Right atrium auricular region (tissue), 2 donors: ENCODE measurements around the gene OLFML2A. TPM values are rescaled to one million over a fixed set of nuclear protein-coding genes. Genes with fewer than 3 reads are reported as not detected.

Experiments used
- DNase-seq: peaks from one replicate; pipeline ENCODE4 v3.0.0-alpha.2; 2019; ENCODE audit warnings: low spot score
- H3K27ac ChIP-seq, 2 donors: fragments of 200-600 bp; sonication (generic); 1 replicate in 1 of 2; 2 replicates in 1 of 2; pipeline ENCODE4 v1.5.1; 2016 to 2019
- H3K27me3 ChIP-seq, 2 donors: fragments of 200-600 bp; sonication (generic); one replicate each; pipeline versions ENCODE4 v1.5.1 to v1.6.0; 2017 to 2019
- H3K36me3 ChIP-seq: fragments of 200-600 bp; sonication (generic); one replicate; pipeline ENCODE4 v1.5.1; 2016
- H3K4me1 ChIP-seq, 2 donors: fragments of 200-600 bp; sonication (generic); one replicate each; pipeline versions ENCODE4 v1.5.1 to v1.6.0; 2017 to 2019
- H3K4me3 ChIP-seq, 2 donors: fragments of 200-600 bp; sonication (generic); 1 replicate in 1 of 2; 2 replicates in 1 of 2; pipeline ENCODE4 v1.5.1; 2017 to 2019; ENCODE audit warnings: mild to moderate bottlenecking in 1 of 2, moderate library complexity in 1 of 2
- H3K9me3 ChIP-seq, 2 donors: fragments of 200-600 bp; sonication (generic); one replicate each; pipeline ENCODE4 v1.5.1; 2019
- total RNA-seq, 2 donors: library from RNA; depleted of rRNA; stranded (reverse); fragments of >200 nt; gene quantifications; one replicate each; pipeline ENCODE4 v1.1.0, GENCODE V29; 2016
- TF ChIP-seq, protein P1 (sequence below), 2 donors: fragments of 200-600 bp; sonication (generic); IDR thresholded peaks; one replicate each; pipeline ENCODE4 v1.5.1; 2019; ENCODE audit warnings: antibody characterized with exemption in 2 of 2

The OLFML2A gene
- total RNA-seq, 2 donors from 2014 or later, result 41.2 to 53.2 TPM

- Histone ChIP-seq H3K27ac (no peak overlapping the region), H3K4me3 (no peak overlapping the region), H3K27me3 (no peaks in the 10 kb centered on the region), H3K9me3 (no peaks in the 10 kb centered on the region), H3K4me1 (peaks cover 0 to 23% of the 10 kb centered on the region in 2 donors), H3K36me3 (peaks cover 34% of the 10 kb centered on the region)
- no peak for DNase-seq
- TF ChIP-seq, protein P1, sequence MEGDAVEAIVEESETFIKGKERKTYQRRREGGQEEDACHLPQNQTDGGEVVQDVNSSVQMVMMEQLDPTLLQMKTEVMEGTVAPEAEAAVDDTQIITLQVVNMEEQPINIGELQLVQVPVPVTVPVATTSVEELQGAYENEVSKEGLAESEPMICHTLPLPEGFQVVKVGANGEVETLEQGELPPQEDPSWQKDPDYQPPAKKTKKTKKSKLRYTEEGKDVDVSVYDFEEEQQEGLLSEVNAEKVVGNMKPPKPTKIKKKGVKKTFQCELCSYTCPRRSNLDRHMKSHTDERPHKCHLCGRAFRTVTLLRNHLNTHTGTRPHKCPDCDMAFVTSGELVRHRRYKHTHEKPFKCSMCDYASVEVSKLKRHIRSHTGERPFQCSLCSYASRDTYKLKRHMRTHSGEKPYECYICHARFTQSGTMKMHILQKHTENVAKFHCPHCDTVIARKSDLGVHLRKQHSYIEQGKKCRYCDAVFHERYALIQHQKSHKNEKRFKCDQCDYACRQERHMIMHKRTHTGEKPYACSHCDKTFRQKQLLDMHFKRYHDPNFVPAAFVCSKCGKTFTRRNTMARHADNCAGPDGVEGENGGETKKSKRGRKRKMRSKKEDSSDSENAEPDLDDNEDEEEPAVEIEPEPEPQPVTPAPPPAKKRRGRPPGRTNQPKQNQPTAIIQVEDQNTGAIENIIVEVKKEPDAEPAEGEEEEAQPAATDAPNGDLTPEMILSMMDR (IDR thresholded peaks at IDR 0.05), result no peak
Observed at GRCh38 chr9:124854822-124855221, 77.9 kb downstream of the OLFML2A start.

DNA sequence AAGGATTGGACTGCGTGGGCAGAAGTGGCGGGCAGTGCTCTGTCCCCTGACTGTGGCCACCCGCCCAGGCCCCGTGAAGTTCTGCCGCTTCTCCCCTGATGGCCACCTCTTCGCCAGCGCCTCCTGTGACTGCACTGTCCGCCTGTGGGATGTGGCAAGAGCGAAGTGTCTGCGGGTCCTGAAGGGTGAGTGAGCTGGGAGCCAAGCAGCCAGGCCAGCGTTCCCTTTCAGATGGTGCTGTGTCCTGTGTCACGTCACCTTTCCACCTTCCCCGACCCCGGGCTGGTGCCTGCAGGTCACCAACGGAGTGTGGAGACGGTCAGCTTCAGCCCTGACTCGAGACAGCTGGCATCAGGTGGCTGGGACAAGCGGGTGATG lies 78.6 kb downstream of the OLFML2A start:
- TF ChIP-seq, protein P1 (IDR thresholded peaks at IDR 0.05), result no peak
- no peaks in the 10 kb centered on the region for H3K27me3 ChIP-seq
- H3K4me1 ChIP-seq, result peaks cover 0 to 30% of the 10 kb centered on the region in 2 donors
- H3K27ac ChIP-seq, result no peak overlapping the region
- no peak for DNase-seq
- H3K4me3 ChIP-seq, result no peak overlapping the region
- H3K36me3 ChIP-seq, result peaks cover 41% of the 10 kb centered on the region
- H3K9me3 ChIP-seq, result no peaks in the 10 kb centered on the region

DNA sequence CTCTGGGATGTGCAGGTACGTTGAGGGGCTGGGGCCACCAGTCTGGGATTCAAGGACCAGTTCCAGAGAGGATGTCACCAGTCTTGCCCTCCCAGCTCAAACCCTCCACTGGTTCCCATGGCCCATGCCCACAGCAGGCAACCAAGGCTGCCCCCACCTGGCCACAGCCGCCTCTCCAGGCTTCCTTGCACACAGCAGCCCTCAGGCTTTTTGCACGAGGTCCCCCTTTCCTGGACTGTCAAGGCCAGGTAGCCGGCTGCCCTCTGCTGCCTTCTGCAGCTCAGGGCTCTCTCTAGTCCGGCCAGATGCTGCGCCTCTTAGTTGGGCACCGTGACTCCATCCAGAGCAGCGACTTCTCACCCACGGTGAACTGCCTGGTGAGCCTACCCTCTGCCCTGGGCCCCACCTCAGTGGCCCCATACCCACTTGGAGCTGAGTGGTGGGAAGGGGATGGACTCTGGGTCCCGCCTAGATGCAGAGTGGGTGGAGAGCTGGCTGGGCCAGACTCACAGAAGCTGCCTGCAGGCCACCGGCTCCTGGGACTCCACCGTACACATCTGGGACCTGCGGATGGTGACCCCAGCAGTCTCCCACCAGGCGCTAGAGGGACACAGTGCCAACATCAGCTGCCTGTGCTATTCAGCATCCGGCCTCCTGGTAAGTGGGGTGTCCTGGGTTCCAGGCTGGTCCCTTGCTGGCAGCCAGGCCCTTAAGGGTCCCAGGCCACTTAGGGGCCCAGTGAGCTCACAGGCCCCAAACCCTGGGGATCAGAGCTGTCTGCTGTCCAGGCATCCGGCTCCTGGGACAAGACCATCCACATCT lies 79.2 kb downstream of the OLFML2A start:
- peaks cover 47% of the 10 kb centered on the region for H3K36me3 ChIP-seq
- TF ChIP-seq, protein P1 (IDR thresholded peaks at IDR 0.05), result peak in 1 of 2 donors; percentile 35

GRCh38 chr9:124857533-124858162 lies 80.7 kb downstream of the OLFML2A start:
- Histone ChIP-seq H3K27ac (no peak overlapping the region), H3K4me3 (no peak overlapping the region), H3K27me3 (no peaks in the 10 kb centered on the region), H3K9me3 (no peaks in the 10 kb centered on the region), H3K36me3 (peaks cover 47% of the 10 kb centered on the region), H3K4me1 (peaks cover 0 to 30% of the 10 kb centered on the region in 2 donors)
- TF ChIP-seq, protein P1 (IDR thresholded peaks at IDR 0.05), result no peak
- DNase-seq, result no peak

More for the DNA sequence above, 79.2 kb downstream of the OLFML2A start:
- H3K27ac ChIP-seq, result no peak overlapping the region
- DNase-seq, result no peak
- H3K9me3 ChIP-seq, result no peaks in the 10 kb centered on the region
- peaks cover 0 to 36% of the 10 kb centered on the region in 2 donors for H3K4me1 ChIP-seq
- no peak overlapping the region for H3K4me3 ChIP-seq
- no peaks in the 10 kb centered on the region for H3K27me3 ChIP-seq

GRCh38 chr9:124858330-124859046 lies 81.6 kb downstream of the OLFML2A start:
- Histone ChIP-seq H3K4me3 (no peak overlapping the region), H3K9me3 (no peaks in the 10 kb centered on the region), H3K27me3 (no peaks in the 10 kb centered on the region), H3K4me1 (peaks cover 0 to 30% of the 10 kb centered on the region in 2 donors), H3K36me3 (peaks cover 47% of the 10 kb centered on the region), H3K27ac (no peak overlapping the region)
- TF ChIP-seq, protein P1 (IDR thresholded peaks at IDR 0.05), result no peak
- DNase-seq, result no peak
